Islet of Langerhans (tissue), 1 donor: ENCODE measurements around the gene ZNF526.
"Not testable (repeated sequence)": the region's sequence is repeated elsewhere in the genome, so short reads cannot be mapped to it uniquely, and the experiment has no call there.

ENCODE experiments used
- FAIRE-seq: peaks from one replicate; lab custom pipeline; 2011; peaks lifted over from hg19 to GRCh38; lab: Jason Lieb, UNC

Gene ZNF526

DNA sequence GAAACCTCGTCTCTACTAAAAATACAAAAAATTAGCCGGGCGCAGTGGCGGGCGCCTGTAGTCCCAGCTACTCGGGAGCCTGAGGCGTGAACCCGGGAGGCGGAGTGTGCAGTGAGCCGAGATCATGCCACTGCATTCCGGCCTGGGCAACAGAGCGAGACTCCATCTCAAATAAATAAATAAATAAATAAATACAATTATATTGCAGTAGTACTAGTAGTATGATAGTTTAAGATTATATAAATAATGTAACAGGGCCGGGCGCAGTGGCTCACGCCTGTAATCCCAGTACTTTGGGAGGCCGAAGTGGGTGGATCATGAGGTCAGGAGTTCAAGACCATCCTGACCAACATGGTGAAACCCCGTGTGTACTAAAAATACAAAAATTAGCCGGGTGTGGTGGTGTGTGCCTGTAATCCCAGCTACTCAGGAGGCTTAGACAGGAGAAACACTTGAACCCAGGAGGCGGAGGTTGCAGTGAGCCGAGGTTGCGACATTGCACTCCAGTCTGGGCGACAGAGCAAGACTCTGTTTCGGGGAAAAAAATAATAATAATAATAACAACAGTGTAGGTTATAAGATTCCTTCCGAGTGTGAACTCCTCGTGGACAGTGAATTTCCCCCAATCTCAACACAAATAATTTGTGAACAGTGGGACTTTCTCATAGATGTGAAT lies 47.0 kb downstream of the ZNF526 start:
- not testable (repeated sequence) for FAIRE-seq

DNA sequence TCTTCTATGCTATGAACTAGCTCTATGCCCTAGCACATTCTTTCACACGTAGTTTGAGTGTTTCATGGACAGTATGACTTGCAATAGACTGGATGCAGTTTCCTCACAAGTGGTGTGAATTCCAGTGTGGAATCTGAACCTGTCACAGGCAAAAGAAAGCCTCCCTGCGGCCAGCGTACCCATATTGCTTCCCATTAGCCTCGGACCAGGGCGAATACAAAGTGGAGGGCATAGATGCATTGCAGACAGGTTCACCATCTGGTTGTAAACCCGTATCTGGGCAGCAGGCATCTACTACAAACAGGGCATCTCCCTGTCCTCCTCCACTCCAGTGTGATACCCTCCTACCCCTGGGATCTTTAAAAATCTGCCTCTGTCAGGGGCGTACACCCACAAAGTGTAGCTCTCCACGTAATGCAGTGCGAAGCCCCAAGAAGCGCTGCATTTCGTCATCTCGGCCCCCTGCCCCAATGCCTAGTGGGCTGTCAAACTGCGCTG lies 47.6 kb downstream of the ZNF526 start:
- no peak for FAIRE-seq

DNA sequence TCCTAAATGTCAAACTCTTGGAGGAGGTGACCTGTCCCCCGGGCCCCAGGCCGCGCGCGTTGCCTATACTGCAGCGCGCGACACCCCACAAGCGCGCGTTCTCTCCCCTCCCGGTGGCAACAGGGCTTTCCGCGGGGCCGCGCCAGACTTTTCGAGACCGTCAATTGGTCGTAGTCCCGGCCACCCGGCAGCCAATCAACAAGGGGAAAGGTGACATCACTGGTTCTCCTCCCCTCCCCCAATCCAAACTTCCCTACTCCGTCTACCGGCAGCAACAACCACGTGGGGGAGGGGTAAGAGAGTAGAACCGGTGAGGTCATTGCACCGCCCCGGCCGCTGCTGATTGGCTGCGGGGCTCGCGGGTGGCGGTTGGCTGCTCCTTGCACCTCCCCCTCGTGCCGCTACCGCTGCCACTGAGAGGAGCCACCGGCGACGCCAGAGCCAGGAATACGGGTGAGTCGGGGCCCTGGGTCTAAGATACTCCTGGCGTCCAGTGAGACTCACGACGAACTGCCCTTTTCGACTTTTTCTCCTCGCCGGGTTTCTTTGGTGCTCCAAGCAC lies 48.1 kb downstream of the ZNF526 start:
- peak; percentile 69 for FAIRE-seq

GRCh38 chr19:42268704-42269477 lies 48.8 kb downstream of the ZNF526 start, which contains the start of gene CIC:
TSS of gene CIC (plus strand) at chr19:42269252. CDS start at chr19:42271784, 2,532 bp downstream.
- FAIRE-seq: peak; percentile 99

GRCh38 chr19:42269478-42270345 lies 49.6 kb downstream of the ZNF526 start:
- no peak for FAIRE-seq

- FAIRE-seq: no peak
Measured at GRCh38 chr19:42270346-42271044, 50.4 kb downstream of the ZNF526 start.

DNA sequence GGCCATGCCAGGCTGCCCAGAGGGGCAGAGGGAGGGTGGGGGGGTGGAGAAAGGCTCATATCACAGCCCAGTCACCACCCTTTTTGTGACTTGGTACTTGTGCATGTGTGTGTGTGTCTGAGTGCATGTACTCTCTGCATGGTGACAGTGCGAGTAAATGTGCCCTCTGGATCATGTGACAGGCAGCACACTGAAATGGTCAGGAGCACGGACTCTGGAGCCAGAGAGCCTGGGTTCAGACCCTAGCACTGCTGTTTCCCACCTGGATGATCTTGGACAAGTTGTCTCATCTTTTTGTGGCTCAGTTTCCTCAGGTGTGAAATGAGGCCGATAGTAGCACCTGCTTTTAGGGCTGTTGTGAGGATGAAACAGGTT lies 50.9 kb downstream of the ZNF526 start:
- FAIRE-seq: no peak

DNA sequence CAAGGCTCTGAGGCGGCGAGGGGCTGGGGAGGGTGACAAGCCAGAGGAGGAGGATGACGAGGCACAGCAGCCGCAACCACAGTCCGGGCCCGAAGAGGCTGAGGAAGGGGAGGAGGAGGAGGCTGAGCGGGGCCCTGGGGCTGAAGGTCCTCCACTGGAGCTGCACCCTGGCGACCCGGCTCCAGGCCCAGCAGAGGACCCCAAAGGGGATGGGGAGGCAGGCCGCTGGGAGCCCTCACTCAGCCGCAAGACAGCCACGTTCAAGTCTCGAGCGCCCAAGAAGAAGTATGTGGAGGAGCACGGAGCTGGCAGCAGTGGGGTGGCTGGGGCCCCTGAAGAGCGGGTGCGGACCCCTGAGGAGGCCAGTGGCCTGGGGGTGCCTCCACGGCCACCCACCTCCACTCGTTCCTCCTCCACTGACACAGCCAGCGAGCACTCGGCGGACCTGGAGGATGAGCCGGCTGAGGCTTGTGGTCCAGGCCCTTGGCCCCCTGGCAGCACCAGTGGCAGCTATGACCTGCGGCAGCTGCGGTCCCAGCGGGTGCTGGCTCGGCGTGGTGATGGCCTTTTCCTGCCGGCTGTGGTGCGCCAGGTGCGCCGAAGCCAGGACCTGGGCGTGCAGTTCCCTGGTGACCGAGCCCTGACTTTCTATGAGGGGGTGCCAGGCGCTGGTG lies 51.9 kb downstream of the ZNF526 start:
- no peak for FAIRE-seq

DNA sequence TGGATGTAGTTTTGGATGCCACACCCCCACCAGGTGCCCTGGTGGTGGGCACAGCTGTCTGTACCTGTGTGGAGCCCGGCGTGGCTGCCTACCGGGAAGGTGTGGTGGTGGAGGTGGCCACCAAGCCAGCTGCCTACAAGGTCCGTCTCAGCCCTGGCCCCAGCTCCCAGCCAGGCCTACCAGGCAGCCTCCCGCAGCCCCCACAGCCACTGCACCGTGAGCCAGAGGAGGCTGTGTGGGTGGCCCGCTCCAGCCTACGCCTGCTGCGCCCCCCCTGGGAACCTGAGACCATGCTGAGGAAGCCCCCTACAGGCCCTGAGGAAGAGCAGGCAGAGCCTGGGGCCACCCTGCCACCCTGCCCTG lies 52.4 kb downstream of the ZNF526 start:
- FAIRE-seq: no peak

- FAIRE-seq: no peak
Measured at GRCh38 chr19:42272989-42273406, 52.9 kb downstream of the ZNF526 start.

DNA sequence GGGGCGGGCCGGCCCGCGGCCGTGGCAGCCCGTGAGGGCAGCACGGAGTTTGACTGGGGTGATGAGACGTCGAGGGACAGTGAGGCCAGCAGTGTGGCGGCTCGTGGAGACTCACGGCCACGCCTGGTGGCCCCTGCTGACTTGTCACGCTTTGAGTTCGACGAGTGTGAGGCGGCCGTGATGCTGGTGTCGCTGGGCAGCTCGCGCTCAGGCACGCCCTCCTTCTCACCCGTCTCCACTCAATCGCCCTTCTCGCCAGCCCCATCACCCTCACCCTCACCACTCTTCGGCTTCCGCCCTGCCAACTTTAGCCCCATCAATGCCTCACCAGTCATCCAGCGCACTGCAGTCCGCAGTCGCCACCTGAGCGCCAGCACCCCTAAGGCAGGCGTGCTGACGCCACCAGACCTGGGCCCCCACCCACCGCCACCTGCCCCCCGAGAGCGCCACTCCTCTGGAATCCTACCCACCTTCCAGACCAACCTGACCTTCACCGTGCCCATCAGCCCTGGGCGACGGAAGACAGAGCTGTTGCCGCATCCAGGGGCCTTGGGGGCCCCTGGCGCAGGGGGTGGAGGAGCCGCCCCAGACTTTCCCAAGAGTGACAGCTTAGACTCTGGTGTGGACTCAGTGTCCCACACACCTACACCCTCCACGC lies 53.4 kb downstream of the ZNF526 start:
- no peak for FAIRE-seq

- FAIRE-seq: no peak
Measured at GRCh38 chr19:42274065-42274682, 54.1 kb downstream of the ZNF526 start.

- FAIRE-seq: no peak
Measured at GRCh38 chr19:42275103-42275502, 55.0 kb downstream of the ZNF526 start.

DNA sequence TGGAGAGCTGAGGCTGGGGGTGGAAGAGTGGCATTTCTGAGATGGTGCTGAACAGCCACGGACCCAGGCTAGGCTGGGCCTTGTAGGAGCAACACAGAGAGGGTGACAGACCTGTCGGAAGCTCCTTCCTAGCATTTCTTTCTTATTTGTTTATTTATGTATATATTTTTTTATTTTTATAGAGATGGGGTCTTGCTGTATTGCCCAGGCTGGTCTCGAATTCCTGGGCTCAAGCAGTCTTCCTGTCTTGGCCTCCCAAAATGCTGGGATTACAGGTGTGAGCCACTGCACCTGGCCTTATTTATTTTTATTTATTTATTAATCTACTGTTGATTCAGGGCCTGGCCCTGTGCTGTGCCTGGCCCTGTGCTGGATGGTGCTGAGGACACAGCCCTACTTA lies 55.4 kb downstream of the ZNF526 start:
- FAIRE-seq: no peak

DNA sequence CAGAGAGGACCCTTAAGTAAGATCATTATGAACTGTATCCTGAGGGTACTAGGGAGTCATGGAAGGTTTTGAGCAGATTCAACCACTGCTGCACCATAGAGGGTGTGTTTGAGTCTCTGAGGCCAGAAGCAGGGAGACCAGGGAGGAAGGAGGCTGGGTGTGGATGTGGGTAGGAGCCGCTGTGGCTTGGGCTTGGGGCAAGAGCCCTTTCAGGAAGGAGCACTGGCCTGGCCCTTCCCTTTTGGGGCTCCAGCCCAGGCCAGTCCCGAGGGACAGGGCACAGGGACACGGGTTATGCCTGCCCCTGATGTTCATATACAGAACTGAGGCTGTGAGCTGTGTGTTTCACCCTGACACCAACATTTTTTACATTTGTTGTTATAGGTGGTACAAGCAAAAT lies 56.2 kb downstream of the ZNF526 start:
- no peak for FAIRE-seq

DNA sequence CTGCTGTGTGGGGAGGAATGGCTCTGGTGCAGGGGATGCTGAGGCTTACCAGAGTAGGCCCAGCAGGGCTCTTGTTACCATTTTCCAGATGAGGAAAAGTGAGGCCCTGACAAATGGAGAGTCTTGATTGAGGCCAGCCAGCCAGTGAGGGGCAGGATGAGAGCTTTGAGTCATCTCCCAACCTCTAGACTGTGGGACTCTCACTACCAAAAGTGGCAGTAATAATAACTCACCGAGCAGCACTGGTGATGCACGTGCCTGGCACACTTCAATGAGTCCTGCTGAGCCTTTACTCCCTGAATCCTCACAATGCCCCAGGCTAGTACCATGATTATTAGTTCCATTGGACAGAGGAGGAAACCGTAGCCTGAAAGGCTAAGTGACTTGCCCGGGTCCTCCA lies 56.7 kb downstream of the ZNF526 start:
- FAIRE-seq: no peak
